OCI-LY3 (cell line): ENCODE measurements around the gene VIT.

Experiments used
- EZH2phosphoT487 ChIP-seq: fragments of 200-600 bp; shearing (Covaris generic); IDR thresholded peaks from 2 replicates; pipeline ENCODE4 v1.6.1; 2018; ENCODE audit warnings: antibody characterized with exemption, mixed run types, low read depth
- TF ChIP-seq, protein P1 (sequence below): fragments of 200-600, 300-600 bp; sonication (generic); IDR thresholded peaks from 2 replicates; pipeline ENCODE4 v1.5.1; 2014; ENCODE audit warnings: antibody characterized with exemption, low read length, low read depth

- TF ChIP-seq, protein P1, sequence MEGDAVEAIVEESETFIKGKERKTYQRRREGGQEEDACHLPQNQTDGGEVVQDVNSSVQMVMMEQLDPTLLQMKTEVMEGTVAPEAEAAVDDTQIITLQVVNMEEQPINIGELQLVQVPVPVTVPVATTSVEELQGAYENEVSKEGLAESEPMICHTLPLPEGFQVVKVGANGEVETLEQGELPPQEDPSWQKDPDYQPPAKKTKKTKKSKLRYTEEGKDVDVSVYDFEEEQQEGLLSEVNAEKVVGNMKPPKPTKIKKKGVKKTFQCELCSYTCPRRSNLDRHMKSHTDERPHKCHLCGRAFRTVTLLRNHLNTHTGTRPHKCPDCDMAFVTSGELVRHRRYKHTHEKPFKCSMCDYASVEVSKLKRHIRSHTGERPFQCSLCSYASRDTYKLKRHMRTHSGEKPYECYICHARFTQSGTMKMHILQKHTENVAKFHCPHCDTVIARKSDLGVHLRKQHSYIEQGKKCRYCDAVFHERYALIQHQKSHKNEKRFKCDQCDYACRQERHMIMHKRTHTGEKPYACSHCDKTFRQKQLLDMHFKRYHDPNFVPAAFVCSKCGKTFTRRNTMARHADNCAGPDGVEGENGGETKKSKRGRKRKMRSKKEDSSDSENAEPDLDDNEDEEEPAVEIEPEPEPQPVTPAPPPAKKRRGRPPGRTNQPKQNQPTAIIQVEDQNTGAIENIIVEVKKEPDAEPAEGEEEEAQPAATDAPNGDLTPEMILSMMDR, result no peak
- TF ChIP-seq EZH2phosphoT487, result no peak
Measured at GRCh38 chr2:36748166-36748565, 51.7 kb downstream of the VIT start.
